NCI-H510A treated with DMSO at 0.1 percent for 48 hours (cell line): ENCODE results near the gene ZNF787.

Source experiments
- DNase-seq: peaks from one replicate; lab custom pipeline; 2025; lab: John Stamatoyannopoulos, UW

ZNF787 gene

DNA sequence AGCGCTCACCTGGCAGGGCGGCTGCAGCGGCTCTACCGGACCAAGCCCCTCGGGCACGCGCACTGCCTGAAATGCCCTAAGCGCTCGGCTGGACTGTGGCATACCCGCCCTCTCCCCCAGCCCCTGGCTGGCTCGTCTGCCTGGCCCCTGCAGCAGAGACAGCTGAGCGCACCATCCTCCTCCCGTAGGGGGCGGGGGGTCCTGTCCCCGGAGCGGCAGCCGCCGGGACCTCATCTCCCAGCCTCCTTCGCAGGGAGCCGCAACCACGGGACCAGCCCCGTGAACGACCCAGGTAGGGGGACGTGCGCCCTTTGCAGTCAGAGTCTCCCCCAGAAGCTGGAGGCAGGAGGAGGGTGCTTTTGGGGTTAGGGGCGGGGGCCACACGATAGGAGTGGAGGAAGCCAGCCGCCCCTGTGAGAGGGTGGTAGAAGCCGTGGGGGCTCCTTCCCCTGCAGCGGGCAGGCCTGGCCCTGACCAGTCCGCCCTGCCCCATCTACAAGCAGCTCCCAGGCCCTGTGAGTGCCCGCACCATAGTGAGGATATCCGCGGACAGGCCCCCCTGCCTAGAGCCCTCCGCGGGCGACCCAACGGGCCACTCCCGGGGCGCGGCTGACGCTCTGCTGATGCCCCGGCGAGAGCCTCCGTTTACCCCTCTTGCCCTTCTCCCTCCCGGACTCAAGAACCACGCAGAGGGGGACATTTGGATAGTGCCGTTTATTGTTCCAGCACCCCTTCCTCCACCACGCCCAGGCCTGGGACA, 34.2 kb downstream of the ZNF787 start:
- DNase-seq: no peak

DNA sequence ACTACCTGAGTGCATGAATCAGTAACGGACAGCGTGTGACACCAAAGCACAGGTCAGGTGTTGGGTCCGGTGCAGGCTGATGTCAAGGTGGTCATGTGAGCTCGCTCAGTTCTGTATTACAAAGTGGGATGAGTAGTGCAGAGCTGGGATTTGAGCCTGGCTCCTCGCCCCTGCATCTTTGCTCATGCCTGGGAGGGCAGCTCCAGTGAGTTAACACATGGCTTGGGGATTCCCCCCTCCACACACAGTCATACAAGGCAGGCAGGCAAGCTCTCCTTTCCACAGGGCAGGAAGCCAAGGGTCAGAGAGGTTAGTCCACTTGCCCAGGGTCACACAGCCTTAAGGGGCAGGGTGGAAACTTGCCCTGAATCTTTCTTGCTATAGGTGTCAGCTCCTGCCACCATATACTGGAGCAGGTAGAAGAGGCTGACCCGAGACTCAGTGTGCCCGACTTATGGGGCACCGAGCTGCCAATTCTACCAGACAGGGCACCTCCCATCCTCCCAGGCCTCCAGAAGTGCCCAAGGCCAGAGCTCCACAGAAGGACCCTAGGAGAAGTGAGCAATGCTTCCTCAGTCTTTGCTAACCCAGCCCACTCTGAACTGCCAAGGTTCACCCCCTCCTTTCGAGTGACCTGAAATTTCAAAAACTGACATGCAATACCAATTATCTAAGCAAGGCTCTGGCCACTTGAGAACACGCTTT, 35.4 kb downstream of the ZNF787 start:
- DNase-seq: no peak

DNA sequence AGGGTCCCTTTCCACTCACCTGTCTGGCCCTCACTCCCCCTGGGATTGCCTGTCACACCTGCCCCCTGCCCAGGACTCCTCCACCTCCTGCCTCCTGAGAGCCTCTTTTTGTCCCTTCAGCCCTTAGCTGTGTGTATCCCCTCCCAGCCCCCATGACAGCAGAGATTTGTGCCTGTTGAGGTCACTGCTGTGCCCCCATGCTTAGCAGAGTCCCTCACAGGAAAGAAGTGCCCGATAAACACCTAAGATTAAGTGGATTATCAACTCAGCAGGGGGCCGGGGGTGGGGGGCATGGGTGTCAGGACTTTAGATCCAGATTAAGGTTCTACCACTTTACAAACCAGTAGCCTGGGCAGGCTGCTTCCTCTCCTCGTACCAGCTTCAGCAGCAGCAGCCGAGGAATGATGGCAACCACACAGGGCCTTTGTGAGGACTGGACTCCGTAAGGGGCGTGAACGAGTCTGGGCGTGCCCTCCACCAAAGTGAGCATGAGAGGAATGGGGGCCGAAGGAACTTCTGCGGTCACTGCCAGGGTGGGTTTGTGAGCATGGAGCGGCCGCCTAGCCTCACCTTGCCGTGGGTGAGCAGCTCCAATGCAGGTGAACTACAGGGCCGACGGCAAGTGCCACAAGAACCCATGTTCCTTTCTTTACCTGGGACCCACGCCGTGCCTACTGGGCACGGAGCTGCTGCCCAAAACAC, 36.1 kb downstream of the ZNF787 start:
- DNase-seq: no peak

DNA sequence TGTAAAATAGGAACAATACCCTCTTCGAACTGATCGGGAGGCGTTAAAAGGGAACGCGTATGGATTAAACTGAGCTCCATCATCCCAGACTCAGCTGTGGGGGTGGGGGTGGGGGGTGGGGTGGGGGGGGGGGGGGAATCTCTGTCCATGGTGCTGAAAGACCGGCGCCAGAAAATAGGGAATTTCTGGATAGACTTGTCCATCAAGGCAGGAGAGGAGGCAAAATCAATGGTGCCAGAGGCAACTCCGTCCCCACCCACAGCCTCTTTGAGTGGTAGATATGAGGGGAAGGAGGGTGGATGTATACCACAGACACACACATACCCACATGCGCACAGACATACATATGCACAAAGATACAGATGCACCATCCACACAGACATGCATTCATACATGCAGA, 37.4 kb downstream of the ZNF787 start:
- DNase-seq: no peak

DNA sequence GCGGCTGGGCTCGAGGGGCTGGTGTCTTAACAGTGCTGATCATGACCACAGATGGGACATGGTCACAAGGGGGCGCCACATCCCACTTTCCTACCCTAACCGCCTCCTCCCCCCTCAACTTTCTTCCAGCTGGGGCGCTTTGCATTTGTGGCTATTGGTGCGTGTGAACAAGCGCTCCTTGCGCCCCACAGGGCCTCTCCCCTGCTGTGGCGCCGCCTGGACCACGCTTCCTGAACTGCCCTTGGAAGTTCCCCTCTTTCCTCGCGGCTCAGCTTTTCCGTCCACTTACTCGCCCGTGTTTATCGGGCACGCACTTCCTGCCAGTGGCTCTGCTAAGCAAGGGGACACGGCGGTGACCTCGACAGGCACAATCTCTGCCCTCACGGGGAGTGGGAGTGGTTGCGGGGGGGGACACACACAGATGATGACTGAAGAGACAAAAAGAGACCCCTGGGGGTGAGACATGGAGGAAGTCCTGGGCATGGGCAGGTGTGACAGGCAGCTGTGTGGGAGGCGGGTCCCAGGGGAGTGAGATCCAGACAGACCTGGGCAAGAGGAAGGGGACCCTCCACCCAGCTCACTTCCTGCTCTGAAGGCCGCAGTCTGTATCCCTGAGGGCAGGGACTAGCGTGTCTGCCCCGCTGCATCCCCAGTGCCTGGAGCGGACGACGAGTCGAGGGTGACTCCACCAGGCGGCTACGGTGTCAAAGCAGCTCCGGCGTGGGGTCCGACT, 40.3 kb downstream of the ZNF787 start:
- DNase-seq: no peak

DNA sequence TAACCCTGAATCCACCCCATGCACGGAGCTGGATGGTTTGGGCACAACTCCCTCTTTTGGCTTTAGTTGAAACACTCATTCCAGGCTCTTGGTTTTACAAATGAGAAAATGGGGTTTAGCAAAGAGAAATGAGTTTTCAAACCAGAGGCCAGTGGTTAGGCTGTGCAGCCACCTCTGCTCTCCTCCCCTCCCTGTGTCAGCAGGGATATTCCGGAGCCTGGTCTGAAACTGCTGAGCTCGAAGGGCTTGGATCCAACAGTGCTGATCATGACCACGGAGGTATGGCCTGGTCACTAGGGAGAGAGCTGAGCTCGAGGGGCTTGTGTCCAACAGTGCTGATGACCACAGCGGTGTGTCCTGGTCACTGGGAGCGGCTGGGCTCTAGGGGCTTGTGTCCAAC, 41.5 kb downstream of the ZNF787 start:
- no peak for DNase-seq

DNA sequence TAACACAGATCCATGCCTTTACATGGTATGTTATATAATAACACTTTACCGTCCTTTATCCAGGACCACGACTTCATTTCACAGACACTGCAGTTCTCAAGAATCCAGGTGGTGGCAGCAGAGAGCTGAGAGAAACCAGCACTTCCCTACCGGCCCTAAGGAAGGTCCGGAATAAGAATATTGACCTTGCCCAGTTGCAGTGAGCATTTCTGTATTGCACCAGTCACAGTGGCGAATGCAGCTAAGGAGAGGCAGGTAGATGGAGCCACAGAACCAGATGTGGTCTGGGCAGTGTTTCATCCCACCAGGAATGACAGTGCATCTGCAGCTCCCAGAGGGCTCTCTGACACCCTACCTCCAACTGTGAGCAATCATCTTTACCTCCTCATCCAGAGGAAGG, 44.6 kb downstream of the ZNF787 start:
- DNase-seq: peak; percentile 43

DNA sequence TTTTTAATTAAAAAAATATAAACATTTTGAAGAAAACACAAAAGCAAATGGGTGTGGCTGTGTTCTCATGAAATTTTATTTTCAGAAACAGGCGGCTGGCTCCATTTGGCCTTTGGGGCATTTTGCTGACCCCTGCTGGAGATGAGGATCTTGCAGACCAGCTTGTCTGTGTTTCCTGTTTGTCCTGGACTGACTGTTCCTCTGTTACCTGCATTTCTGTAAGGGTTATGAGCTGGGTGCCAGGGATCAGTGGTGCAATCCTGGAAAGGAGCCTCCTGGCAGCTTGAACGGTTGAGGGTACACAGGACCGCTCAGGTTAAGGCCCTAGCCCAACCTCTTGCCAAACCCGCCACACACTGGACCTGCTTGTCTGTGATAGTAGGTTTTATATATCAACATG, 49.9 kb downstream of the ZNF787 start:
- DNase-seq: no peak

DNA sequence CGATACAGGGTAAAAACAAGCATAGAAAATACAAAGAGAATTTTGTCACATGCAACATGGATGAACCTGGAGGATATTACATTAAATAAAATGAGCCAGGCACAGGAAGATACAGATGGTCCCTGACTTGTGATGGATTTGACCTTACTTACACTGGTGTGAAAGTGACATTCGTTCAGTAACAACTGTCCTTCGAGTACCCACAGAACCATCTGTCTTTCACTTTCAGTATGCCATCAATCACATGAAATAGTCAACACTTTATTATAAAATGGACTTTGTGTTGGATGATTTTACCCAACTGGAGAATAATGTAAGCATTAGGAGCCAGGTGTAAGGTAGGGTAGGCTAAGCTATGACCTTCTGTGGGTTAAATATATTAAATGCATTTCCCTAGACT, 51.5 kb downstream of the ZNF787 start:
- DNase-seq: no peak

DNA sequence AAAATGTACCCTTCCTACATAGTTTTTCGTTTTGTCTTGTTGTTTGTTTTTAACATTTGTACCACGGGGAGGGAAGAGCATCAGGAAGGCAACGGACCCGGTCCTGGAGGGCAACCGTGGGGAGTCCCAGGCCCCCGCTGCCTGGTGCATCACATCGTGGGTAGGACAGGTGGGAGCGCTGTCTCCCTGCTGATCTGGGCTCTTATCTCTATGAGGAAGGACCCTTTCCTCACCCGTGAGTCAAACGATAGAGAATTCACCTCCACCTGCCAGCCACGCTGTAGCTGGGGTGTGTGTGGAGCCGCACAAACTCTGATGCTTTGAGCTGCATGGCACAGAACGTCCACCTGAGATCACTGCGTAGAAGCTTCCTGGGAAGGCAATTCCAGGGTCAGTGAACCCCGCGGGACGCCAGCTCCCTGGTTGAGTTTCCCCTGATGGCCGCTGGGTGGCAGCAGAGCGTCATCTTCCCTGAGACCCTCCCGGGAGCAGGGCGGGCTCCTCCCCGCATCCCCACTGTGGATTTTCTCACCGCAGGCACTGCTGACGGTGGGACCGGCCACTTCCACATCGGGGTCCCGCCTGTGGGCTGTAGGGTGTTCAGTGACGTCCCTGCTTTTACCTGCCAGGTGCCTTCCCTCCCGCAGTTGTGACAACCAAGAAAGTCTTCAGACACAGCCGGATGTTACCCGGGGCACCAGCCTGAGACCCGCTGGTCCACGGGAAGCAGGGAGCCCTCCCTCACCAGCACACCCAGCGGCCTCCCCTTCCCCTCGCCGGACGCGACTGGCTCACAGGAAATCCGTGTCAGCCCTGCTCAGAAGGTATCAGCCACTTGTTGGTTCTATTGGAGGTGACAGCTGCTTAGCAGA, 54.7 kb downstream of the ZNF787 start:
- peak; percentile 22 for DNase-seq

DNA sequence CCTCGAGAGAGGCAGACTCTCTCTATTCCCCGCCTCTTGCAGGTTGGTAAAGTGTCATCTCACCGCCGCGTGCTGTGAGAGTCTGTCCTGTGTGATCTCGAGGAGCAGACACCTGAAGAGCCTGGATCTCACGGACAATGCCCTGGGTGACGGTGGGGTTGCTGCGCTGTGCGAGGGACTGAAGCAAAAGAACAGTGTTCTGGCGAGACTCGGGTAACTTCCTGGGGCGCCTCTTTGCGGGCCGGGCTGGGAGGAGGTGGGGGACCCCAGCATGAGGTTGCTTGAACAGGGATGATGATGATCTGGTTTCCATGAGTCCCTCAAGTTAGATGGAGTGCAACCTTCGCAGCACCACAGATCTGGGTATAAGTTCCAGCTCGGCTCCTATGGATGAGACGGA, 67.5 kb downstream of the ZNF787 start:
- DNase-seq: no peak
